Epithelial cell of proximal tubule (primary cell): ENCODE results near the gene GALNT12. TPM values are rescaled to one million over a fixed set of nuclear protein-coding genes. Genes with fewer than 3 reads are reported as not detected.

Experiments
- DNase-seq: peaks from one replicate; pipeline ENCODE4 v3.0.0-alpha.2; 2011; ENCODE audit warnings: low read depth
- H3K4me3 ChIP-seq: 2 replicates; pipeline ENCODE4 v1.5.1; 2011; ENCODE audit warnings: low read depth, mild to moderate bottlenecking, low read length
- CTCF ChIP-seq: conservative IDR thresholded peaks from 2 replicates; pipeline ENCODE4 v1.5.1; 2012; ENCODE audit warnings: low read depth, mild to moderate bottlenecking, low read length
- total RNA-seq: library from RNA; depleted of rRNA; stranded (reverse); fragments of >200 nt; gene quantifications from 2 replicates; pipeline ENCODE4 v1.2.3, GENCODE V29; 2015

Gene GALNT12
- total RNA-seq, 1 donor from 2014 or later: 19.5 TPM

GRCh38 chr9:98864281-98865174, 57.1 kb downstream of the GALNT12 start:
- no peak for TF ChIP-seq CTCF
- no peak for DNase-seq
- no peak overlapping the region for H3K4me3 ChIP-seq

GRCh38 chr9:98865284-98865875, 57.9 kb downstream of the GALNT12 start:
- H3K4me3 ChIP-seq: no peak overlapping the region
- no peak for DNase-seq
- no peak for TF ChIP-seq CTCF

- H3K4me3 ChIP-seq: no peak overlapping the region
- DNase-seq: no peak
- no peak for TF ChIP-seq CTCF
These were observed 59.1 kb downstream of the GALNT12 start for GRCh38 chr9:98866435-98867102.

- no peak for TF ChIP-seq CTCF
- DNase-seq: no peak
- H3K4me3 ChIP-seq: no peak overlapping the region
These were observed 59.6 kb downstream of the GALNT12 start for GRCh38 chr9:98867103-98867428.

- no peak for TF ChIP-seq CTCF
- H3K4me3 ChIP-seq: no peak overlapping the region
These were observed 60.1 kb downstream of the GALNT12 start for GRCh38 chr9:98867429-98868168.

GRCh38 chr9:98869078-98869745, 61.7 kb downstream of the GALNT12 start:
- no peak overlapping the region for H3K4me3 ChIP-seq
- no peak for TF ChIP-seq CTCF
- DNase-seq: no peak

More at GRCh38 chr9:98867429-98868168, 60.1 kb downstream of the GALNT12 start:
- peak; percentile 50 for DNase-seq
